ENCODE results near the gene CASP7.
"Not testable (repeated sequence)": the region's sequence is repeated elsewhere in the genome, so short reads cannot be mapped to it uniquely, and the experiment has no call there.

The CASP7 gene

GRCh38 chr10:113753020-113753692 is 73.4 kb downstream of the CASP7 start:
- DNase-seq (ENCODE audit: low read depth in 3 of 3, low spot score in 1 of 3), result no peak

DNA sequence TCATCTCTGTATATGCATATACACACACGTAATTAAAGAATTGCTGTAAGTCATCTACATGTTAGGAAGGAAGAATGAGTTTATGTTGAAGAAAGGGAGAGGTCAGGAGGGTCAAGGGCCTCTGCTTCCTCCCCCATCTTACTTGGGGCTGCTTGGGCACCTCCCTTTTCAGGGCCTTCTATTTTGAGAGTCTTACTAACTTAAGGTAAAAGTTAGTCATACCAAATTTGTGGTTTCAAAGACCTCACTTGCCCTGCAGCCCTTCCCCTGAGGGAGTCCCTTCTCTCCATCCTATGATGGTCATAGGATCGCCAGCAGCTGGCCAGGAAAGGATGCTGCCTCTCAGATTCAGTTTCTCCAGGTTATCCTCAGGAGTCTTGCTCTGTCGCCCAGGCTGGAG is 74.4 kb downstream of the CASP7 start:
- no peak for DNase-seq (ENCODE audit: low read depth in 3 of 3, low spot score in 1 of 3)

- DNase-seq (ENCODE audit: low read depth in 3 of 3, low spot score in 1 of 3), result no peak
Observed at GRCh38 chr10:113754768-113755167, 75.1 kb downstream of the CASP7 start.

GRCh38 chr10:113756940-113757543 is 77.3 kb downstream of the CASP7 start:
- DNase-seq (ENCODE audit: low read depth in 3 of 3, low spot score in 1 of 3), result no peak

DNA sequence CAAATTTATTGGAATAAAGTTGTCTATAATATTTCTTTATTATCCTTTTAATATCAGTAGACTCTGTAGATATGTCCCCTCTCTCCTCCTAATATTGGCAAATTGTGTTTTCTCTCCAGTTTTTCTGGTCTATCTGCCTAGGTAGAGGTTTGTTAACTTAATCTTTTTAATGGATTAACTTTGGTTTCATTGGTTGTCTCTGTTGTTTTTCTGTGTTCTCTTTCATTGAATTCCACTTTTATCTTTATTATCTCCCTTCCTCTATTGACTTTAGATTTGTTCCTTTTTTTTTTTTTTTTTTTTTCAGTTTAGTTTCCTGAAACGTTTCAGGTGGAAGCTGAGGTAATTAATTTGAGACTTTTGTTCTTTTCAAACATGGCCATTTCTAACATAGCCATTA is 82.4 kb downstream of the CASP7 start:
- no peak for DNase-seq (ENCODE audit: low read depth in 3 of 3, low spot score in 1 of 3)

GRCh38 chr10:113764582-113764981 is 84.9 kb downstream of the CASP7 start:
- DNase-seq (ENCODE audit: low read depth in 3 of 3, low spot score in 1 of 3), result no peak

GRCh38 chr10:113765910-113766309 is 86.2 kb downstream of the CASP7 start:
- no peak for DNase-seq (ENCODE audit: low read depth in 3 of 3, low spot score in 1 of 3)

DNA sequence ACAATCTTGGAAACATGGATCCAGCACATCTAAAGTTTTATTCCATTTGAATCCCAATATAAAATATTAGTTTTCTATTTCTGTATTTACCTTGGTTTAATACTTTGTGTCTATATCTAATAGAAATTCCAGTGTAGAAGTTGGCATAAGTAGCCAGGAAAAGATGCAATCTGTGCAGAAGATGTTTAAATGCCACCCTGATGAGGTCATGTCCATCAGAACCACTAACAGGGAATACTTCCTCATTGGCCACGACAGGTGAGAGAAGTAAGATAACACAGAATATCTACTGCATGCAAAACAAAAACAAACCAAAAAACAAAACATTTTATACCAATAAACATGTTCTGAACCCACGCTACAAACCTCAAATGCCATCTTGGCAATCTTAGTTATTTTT is 87.5 kb downstream of the CASP7 start:
- no peak for DNase-seq (ENCODE audit: low read depth in 3 of 3, low spot score in 1 of 3)

- no peak for DNase-seq (ENCODE audit: low read depth in 3 of 3, low spot score in 1 of 3)
Observed at GRCh38 chr10:113770346-113770745, 90.6 kb downstream of the CASP7 start.

DNA sequence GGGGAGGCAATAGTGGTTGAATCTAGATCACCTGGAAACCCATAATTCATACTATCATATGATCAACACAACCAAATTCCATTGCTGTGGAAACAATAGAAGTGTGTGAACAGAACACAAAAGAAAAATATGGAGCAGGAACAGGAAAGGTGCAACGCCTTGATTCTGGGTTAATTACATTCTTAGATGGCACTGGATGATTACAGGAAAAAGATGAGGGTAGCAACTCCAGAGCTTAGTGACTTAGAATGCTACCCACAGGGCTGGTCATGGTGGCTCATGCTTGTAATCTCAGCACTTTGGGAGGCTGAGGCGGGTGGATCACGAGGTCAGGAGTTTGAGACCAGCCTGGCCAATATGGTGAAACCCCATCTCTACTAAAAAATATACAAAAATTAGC is 91.4 kb downstream of the CASP7 start:
- DNase-seq (ENCODE audit: low read depth in 3 of 3, low spot score in 1 of 3), result not testable (repeated sequence)

GRCh38 chr10:113775686-113776294 is 96.1 kb downstream of the CASP7 start:
- DNase-seq (ENCODE audit: low read depth in 3 of 3, low spot score in 1 of 3), result no peak

GRCh38 chr10:113776553-113776952 is 96.8 kb downstream of the CASP7 start:
- no peak for DNase-seq (ENCODE audit: low read depth in 3 of 3, low spot score in 1 of 3)
